Inferior parietal cortex (tissue), 1 donor: ENCODE results near the gene EGLN2.
"Not testable (repeated sequence)": the region's sequence is repeated elsewhere in the genome, so short reads cannot be mapped to it uniquely, and the experiment has no call there.

Experiments used
- DNase-seq: peaks from one replicate; pipeline ENCODE4 v3.0.0-alpha.2; 2016; ENCODE audit errors: extremely low spot score

Gene EGLN2

GRCh38 chr19:40776932-40777644 is 21.9 kb upstream of the EGLN2 start:
- peak; percentile 96 for DNase-seq

- DNase-seq, result no peak
Measured at GRCh38 chr19:40777645-40777936, 21.4 kb upstream of the EGLN2 start.

- peak; percentile 99 for DNase-seq
Measured at GRCh38 chr19:40777937-40778705, 20.9 kb upstream of the EGLN2 start, which contains the start of gene RAB4B. TSS of gene RAB4B (plus strand) at chr19:40778247. CDS start at chr19:40778376, 129 bp downstream.

GRCh38 chr19:40778706-40779284 is 20.2 kb upstream of the EGLN2 start:
- no peak for DNase-seq

- DNase-seq, result no peak
Measured at GRCh38 chr19:40780582-40780981, 18.4 kb upstream of the EGLN2 start.

DNA sequence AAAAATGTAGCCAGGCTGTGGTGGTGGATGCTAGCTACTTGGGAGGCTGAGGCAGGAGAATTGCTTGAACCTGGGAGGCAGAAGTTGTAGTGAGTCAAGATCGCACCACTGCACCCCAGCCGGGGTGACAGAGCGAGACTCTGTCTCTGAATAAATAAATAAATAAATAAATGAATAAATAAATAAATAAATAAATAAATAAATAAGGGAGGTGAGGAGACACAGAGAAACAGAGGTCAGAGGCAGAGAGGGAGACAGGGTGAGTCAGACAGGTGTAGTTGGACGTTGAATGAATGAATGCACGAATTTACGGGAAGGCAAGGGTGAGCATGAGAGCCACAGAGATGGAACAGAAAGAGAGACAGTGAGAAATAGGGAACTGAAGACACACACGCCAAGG is 17.9 kb upstream of the EGLN2 start:
- DNase-seq, result no peak

- DNase-seq, result no peak
Measured at GRCh38 chr19:40783711-40784110, 15.3 kb upstream of the EGLN2 start.

DNA sequence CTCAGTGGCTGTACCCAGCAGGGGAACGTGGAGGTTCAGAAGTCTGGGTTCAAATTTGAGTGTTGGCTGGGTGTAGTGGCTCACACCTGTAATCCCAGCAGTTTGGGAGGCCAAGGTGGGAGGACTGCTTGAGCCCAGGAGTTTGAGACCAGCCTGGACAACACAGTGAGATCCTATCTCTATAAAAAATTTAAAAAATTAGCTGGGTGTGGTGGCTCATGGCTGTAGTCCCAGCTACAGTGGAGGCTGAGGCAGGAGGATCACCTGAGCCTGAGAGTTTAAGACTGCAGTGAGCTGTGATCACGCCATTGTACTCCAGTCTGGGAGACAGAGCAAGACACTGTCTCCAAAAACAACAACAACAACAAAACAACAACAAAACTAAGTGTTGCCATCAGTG is 14.8 kb upstream of the EGLN2 start:
- not testable (repeated sequence) for DNase-seq

GRCh38 chr19:40785526-40785925 is 13.5 kb upstream of the EGLN2 start:
- no peak for DNase-seq

- no peak for DNase-seq
Measured at GRCh38 chr19:40786060-40787037, 12.6 kb upstream of the EGLN2 start.

GRCh38 chr19:40791349-40791748 is 7.6 kb upstream of the EGLN2 start:
- DNase-seq, result no peak

DNA sequence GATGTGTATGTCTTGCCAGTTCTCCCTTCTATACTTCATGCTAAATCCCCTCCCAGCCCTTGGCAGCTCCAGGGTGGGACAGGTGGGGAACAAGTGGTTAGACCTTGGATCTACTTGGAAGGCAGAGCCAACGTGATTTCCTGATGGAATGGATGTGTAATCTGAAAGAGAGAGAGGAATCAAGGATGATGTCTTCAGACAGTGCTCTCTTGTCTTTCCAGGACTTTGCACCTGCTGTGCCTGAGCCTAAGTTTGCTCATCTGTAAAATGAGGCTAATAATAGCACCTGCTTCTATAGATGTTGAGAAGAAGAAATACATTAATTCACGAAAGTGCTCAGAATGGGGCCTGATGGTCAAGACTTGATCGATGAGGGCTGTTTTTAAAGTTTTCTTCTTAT is 7.0 kb upstream of the EGLN2 start:
- no peak for DNase-seq

DNA sequence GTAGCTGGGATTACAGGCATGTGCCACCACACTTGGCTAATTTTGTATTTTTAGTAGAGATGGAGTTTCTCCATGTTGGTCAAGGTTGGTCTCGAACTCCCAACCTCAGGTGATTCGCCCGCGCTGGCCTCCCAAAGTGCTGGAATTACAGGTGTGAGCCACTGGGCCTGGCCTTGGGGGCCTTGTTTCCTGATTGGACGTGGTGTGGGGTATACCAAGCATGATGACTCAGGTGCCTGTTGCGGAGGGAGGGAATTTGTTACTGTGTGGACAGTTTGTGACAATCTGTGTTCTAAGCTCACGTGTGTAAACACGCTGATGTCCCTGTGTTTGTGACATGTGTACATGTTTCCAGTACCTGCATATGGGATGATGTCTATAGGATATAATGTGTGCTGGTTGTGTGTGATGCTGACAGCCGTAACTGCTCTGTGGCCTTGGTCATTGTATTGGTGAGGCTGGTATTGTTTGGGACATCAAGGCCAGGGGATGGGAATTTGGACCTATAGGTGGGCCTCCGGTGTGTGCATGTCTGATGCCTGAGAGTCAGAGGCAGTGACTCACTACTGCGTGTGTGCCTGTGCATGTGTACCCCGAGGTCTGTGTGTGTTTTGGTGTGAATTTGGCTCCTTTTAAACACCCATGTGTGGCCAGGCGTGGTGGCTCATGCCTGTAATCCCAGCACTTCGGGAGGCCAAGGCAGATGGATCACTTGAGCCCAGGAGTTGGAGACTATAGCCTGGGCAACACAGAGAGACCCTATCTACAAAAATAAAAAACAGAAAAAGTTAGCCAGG is 1.6 kb upstream of the EGLN2 start:
- DNase-seq, result no peak

DNA sequence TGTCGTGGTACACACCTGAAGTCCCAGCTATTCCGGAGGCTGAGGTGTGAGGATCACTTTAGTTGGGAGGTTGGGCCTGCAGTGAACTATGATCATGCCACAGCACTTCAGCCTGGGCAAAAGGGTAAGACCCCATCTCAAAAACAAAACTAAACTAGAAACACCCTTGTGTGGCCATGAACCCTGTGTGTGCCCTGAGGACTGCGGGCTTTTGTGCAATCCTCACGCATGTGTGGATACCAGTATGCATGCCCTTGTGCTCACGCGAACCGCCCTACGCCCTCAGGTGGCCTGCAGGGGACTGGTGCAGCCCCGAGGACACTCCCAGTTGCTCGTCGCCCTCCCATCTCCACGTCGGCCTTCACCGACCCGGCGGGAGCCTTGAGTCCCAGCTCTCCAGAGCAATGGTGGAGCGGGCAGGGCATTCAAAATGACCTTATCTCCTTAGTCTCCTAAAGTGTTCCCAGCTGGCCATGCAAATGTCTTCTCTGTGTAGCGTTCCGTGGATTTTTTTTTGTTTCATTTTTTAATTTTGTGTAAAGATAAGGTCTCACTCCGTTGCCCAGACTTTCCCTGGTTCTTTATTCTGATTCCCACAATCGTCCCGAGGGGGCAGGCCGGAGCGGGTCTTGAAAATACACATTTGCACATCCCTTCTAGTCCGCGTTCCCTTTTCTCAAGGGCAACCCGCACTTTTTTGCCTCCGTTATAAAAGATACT is 868 bp upstream of the EGLN2 start:
- DNase-seq, result no peak

DNA sequence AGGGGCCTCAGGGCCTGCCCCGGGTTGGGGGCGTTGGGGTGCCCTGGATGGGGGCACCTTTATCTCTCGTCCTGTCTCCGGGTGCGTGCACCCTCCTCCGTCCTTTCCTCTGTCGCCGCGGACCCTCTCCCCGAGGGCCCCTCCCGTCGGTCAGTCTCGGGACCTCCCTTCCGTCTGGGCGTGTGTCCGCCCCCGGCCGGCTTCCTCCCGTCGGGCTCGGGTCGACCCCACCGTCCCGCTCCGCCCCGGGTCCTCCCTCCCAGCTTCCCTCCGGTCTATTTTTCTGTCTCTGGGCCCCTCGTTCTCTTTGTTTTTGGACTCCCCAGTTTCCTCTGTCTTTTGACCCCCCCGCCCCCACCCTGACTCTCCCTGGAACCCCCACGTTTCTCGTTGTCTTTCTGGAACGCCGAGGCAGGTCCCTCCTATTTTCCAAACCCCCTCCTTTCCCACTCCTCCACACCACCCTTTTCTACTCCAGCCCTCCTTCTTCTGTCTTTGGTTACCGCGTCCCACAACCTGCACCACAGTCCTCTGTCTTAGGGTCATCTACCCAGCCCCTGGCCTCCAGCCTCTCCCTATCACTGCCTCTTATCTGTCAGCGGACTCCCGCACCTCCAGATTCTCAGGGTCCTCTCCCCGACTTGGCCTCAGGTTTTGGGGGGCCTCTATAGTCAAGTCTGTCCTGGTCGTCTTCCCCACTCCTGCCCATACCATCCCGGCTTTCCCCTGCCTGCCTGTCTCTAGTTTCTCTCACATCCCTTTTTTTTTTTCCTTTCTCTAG is 757 bp downstream of the EGLN2 start:
- no peak for DNase-seq

- DNase-seq, result no peak
Measured at GRCh38 chr19:40800339-40800996, 1.5 kb downstream of the EGLN2 start.

DNA sequence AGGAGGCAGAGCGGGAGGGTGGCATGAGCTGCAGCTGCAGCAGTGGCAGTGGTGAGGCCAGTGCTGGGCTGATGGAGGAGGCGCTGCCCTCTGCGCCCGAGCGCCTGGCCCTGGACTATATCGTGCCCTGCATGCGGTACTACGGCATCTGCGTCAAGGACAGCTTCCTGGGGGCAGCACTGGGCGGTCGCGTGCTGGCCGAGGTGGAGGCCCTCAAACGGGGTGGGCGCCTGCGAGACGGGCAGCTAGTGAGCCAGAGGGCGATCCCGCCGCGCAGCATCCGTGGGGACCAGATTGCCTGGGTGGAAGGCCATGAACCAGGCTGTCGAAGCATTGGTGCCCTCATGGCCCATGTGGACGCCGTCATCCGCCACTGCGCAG is 2.0 kb downstream of the EGLN2 start:
- no peak for DNase-seq

GRCh38 chr19:40801426-40802299 is 2.7 kb downstream of the EGLN2 start:
- DNase-seq, result no peak
